Fibroblast of lung (primary cell): ENCODE results near the gene SNX15.

Experiments
- CTCF ChIP-seq, 2 donors: IDR thresholded peaks in 1 of 2; conservative IDR thresholded peaks in 1 of 2; 1 replicate in 1 of 2; 2 replicates in 1 of 2; pipeline ENCODE4 v1.5.1; 2011 to 2012; ENCODE audit warnings: low read length in 2 of 2, control low read depth in 1 of 2, inconsistent platforms in 1 of 2, low read depth in 1 of 2, mild to moderate bottlenecking in 1 of 2
- EZH2 ChIP-seq: IDR thresholded peaks from 2 replicates; pipeline ENCODE4 v1.5.1; 2012; ENCODE audit warnings: low read length, control low read depth, mild to moderate bottlenecking; ENCODE audit errors: missing control alignments

- TF ChIP-seq CTCF (conservative IDR thresholded peaks at IDR 0.05 in 1 of 2, IDR thresholded peaks at IDR 0.05 in 1 of 2; ENCODE audit: low read depth in 1 of 2, low read length in 2 of 2), result no peak
- no peak for TF ChIP-seq EZH2
Measured at GRCh38 chr11:65036931-65037330, 9.7 kb downstream of the SNX15 start.
